ENCODE data around the gene RPS4Y1. TPM values are rescaled to one million over a fixed set of nuclear protein-coding genes. Genes with fewer than 3 reads are reported as not detected.

RPS4Y1 gene
- total and polyA plus RNA-seq, 2 of the 8 experiments (the other 6 are each of a cell fraction or from before 2014, with no cell fraction given): 259 to 790 TPM

- H3K23me2 ChIP-seq (ENCODE audit: low read depth, low read length): no peaks in the 10 kb centered on the region
- H2BK12ac ChIP-seq (ENCODE audit: low read depth, low read length): no peak overlapping the region
- no peaks in the 10 kb centered on the region for H3K79me2 ChIP-seq (ENCODE audit: control insufficient read depth in 1 of 2, insufficient read depth in 2 of 2, low read length in 2 of 2)
- no peaks in the 10 kb centered on the region for H3K79me1 ChIP-seq (ENCODE audit: low read depth, low read length)
- no peak overlapping the region for H3K27ac ChIP-seq (ENCODE audit: low read depth, low read length)
- H3K9me3 ChIP-seq (ENCODE audit: insufficient read depth in 2 of 2, low read depth in 1 of 2, low read length in 1 of 2): no peaks in the 10 kb centered on the region
- no peak overlapping the region for H3K18ac ChIP-seq (ENCODE audit: extremely low read depth, low read length)
- H3K9ac ChIP-seq (replicated peaks in 1 of 4; ENCODE audit: extremely low read depth in 1 of 4, low read depth in 3 of 4, low read length in 3 of 4): no peak overlapping the region
- no peak overlapping the region for H2AFZ ChIP-seq (ENCODE audit: low read length)
- H4K20me1 ChIP-seq (replicated peaks in 1 of 2; ENCODE audit: control insufficient read depth in 1 of 2, insufficient read depth in 2 of 2, low read length in 2 of 2): no peaks in the 10 kb centered on the region
- CTCF ChIA-PET (ENCODE audit: partially characterized antibody): no interaction called here
- H3K4me3 ChIP-seq (ENCODE audit: extremely low read depth in 1 of 4, insufficient read depth in 2 of 4, low read depth in 3 of 4, low read length in 4 of 4): no peak overlapping the region
- H4K8ac ChIP-seq (ENCODE audit: extremely low read depth, insufficient read depth, low read length): no peak overlapping the region
- no peaks in the 10 kb centered on the region for H3K36me3 ChIP-seq (ENCODE audit: control insufficient read depth in 2 of 4, insufficient read depth in 4 of 4, low read length in 3 of 4)
- H2BK5ac ChIP-seq (ENCODE audit: low read depth, low read length): no peak overlapping the region
- H2BK15ac ChIP-seq (ENCODE audit: low read length): no peak overlapping the region
- H4K5ac ChIP-seq (ENCODE audit: insufficient read length, low read depth, low read length): no peak overlapping the region
- no peak overlapping the region for H2AK5ac ChIP-seq (ENCODE audit: low read depth, low read length)
- no peak overlapping the region for H2BK120ac ChIP-seq (replicated peaks; ENCODE audit: low read depth, low read length)
- no peak overlapping the region for H4K91ac ChIP-seq (replicated peaks; ENCODE audit: insufficient read length, low read length)
- no peak overlapping the region for H3K4ac ChIP-seq (replicated peaks; ENCODE audit: insufficient read length, low read depth, low read length)
- no peak for TF ChIP-seq KDM4A (IDR thresholded peaks at IDR 0.05; ENCODE audit: low read depth, low read length, severe bottlenecking)
- TF ChIP-seq CHD2 (IDR thresholded peaks at IDR 0.05; ENCODE audit: low read length): no peak
- TF ChIP-seq POU5F1 (IDR thresholded peaks at IDR 0.05; ENCODE audit: low read depth, low read length): no peak
- no peak for TF ChIP-seq CEBPB (IDR thresholded peaks at IDR 0.05; ENCODE audit: low read depth, low read length)
- no peak for TF ChIP-seq BRCA1 (IDR thresholded peaks at IDR 0.05; ENCODE audit: low read depth, low read length)
- TF ChIP-seq RFX5 (IDR thresholded peaks at IDR 0.05; ENCODE audit: borderline replicate concordance, low read depth, low read length): no peak
- no peak for TF ChIP-seq NRF1 (IDR thresholded peaks at IDR 0.05; ENCODE audit: low read depth, low read length)
- H3K14ac ChIP-seq (ENCODE audit: insufficient read length): no peak overlapping the region
- POLR2A ChIA-PET (ENCODE audit: partially characterized antibody): no interaction called here
- H3K4me1 ChIP-seq (replicated peaks in 1 of 4; ENCODE audit: control insufficient read depth in 3 of 4, insufficient read depth in 4 of 4, low read length in 3 of 4): peaks cover 0 to 2% (median 0%) of the 10 kb centered on the region in 4 experiments; a peak in 2 of 7 replicates
- H3K27me3 ChIP-seq (replicated peaks in 1 of 4; ENCODE audit: control insufficient read depth in 3 of 4, extremely low read depth in 1 of 4, insufficient read depth in 3 of 4, low read length in 3 of 4): no peaks in the 10 kb centered on the region
- 80% methylated on average over 3 of the region's 3 CpGs; no CpG with 5 or more reads in 1 of the 2 experiments for WGBS, 2 experiments (ENCODE audit: extremely low coverage in 1 of 2, insufficient coverage in 1 of 2, insufficient read length in 1 of 2, insufficient replicate concordance in 2 of 2, low coverage in 1 of 2, low lambda C conversion rate in 2 of 2, missing lambda C conversion rate in 1 of 2)
- H3K4me2 ChIP-seq (ENCODE audit: insufficient read depth in 1 of 2, low read depth in 2 of 2, low read length in 2 of 2): no peak overlapping the region; a peak in 1 of 4 replicates
- H3K56ac ChIP-seq (replicated peaks; ENCODE audit: insufficient read length, low read depth, low read length): no peak overlapping the region
- DNase-seq (ENCODE audit: low read depth in 1 of 2, low spot score in 2 of 2) (no peak), FAIRE-seq (no peak)
- H3K23ac ChIP-seq (ENCODE audit: insufficient read length): no peak overlapping the region
- H2BK20ac ChIP-seq (ENCODE audit: low read length): no peak overlapping the region
Measured at GRCh38 chrY:2885880-2886279, 44.5 kb downstream of the RPS4Y1 start.

All from H1 (cell line).